ENCODE data around the gene CDK5RAP1. TPM values are rescaled to one million over a fixed set of nuclear protein-coding genes. Genes with fewer than 3 reads are reported as not detected.

The CDK5RAP1 gene
- total RNA-seq, 1 experiment from 2014 or later: 53.4 TPM

DNA sequence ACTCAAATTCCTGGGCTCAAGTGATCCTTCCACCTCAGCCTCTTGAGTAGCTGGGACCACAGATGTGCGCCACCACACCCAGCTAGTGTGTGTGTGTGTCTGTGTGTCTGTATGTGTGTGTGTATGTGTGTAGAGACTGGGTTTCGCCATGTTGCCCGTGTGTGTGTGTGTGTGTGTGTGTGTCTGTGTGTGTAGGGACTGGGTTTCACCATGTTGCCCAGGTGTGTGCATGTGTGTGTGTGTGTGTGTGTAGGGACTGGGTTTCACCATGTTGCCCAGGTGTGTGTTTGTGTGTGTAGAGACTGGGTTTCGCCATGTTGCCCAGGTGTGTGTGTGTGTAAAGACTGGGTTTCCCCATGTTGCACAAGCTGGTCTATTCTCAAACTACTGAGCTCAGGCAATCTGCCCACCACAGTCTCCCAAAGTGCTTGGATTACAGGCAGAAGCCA, 28.3 kb downstream of the CDK5RAP1 start:
- TF ChIP-seq EZH2 (IDR thresholded peaks at IDR 0.05; ENCODE audit: low read length, unreplicated experiment) (no peak), EZH2phosphoT487 (IDR thresholded peaks at IDR 0.05; ENCODE audit: borderline replicate concordance, low read length) (no peak)
- TF ChIP-seq, protein P1, sequence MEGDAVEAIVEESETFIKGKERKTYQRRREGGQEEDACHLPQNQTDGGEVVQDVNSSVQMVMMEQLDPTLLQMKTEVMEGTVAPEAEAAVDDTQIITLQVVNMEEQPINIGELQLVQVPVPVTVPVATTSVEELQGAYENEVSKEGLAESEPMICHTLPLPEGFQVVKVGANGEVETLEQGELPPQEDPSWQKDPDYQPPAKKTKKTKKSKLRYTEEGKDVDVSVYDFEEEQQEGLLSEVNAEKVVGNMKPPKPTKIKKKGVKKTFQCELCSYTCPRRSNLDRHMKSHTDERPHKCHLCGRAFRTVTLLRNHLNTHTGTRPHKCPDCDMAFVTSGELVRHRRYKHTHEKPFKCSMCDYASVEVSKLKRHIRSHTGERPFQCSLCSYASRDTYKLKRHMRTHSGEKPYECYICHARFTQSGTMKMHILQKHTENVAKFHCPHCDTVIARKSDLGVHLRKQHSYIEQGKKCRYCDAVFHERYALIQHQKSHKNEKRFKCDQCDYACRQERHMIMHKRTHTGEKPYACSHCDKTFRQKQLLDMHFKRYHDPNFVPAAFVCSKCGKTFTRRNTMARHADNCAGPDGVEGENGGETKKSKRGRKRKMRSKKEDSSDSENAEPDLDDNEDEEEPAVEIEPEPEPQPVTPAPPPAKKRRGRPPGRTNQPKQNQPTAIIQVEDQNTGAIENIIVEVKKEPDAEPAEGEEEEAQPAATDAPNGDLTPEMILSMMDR (conservative IDR thresholded peaks at IDR 0.05; ENCODE audit: low read depth, low read length): no peak
- H3K4me1 ChIP-seq (ENCODE audit: insufficient read depth, low read length): peaks cover 29% of the 10 kb centered on the region
- ChIA-PET POLR2A (ENCODE audit: unreplicated experiment) (no interaction called here), CTCF (interaction anchor here (0.6 kb wide), 1 partner anchor 42 kb away, joined by 4 read pairs; no protein-coding TSS in a partner anchor)
- H3K4me3 ChIP-seq (ENCODE audit: low read length): no peak overlapping the region
- no peaks in the 10 kb centered on the region for H3K9me2 ChIP-seq (replicated peaks; ENCODE audit: low read length)
- peaks cover 38% of the 10 kb centered on the region for H3K36me3 ChIP-seq (ENCODE audit: low read depth, low read length)
- intact Hi-C loops (cut with micrococcal nuclease): no loop called here
- H2AFZ ChIP-seq (ENCODE audit: low read length): no peak overlapping the region
- H3K27ac ChIP-seq (ENCODE audit: low read length): peak overlapping the region; percentile 49
- H3K4me2 ChIP-seq (ENCODE audit: low read length): peak overlapping the region; percentile 74
- no peak overlapping the region for H3K9ac ChIP-seq (ENCODE audit: low read length)
- H3F3A ChIP-seq (ENCODE audit: low read length, unreplicated experiment): peaks cover 10% of the 10 kb centered on the region
- no peaks in the 10 kb centered on the region for H3K9me3 ChIP-seq (ENCODE audit: low read length)
- DNase-seq: no peak
- peaks cover 6% of the 10 kb centered on the region; the same call in 1 of the 2 replicates for H4K20me1 ChIP-seq (ENCODE audit: low read length)
- H3K79me2 ChIP-seq (ENCODE audit: low read length): no peaks in the 10 kb centered on the region
- BruUV-seq (replicated peaks): no TSS peak
- no peak for ATAC-seq
- no peaks in the 10 kb centered on the region for H3K27me3 ChIP-seq (ENCODE audit: low read length)

- Histone ChIP-seq H3K27ac (ENCODE audit: low read length) (no peak overlapping the region), H3K79me2 (ENCODE audit: low read length) (no peaks in the 10 kb centered on the region), H4K20me1 (ENCODE audit: low read length) (peaks cover 6% of the 10 kb centered on the region; the same call in 1 of the 2 replicates), H3K9ac (ENCODE audit: low read length) (no peak overlapping the region), H3K9me3 (ENCODE audit: low read length) (no peaks in the 10 kb centered on the region), H2AFZ (ENCODE audit: low read length) (no peak overlapping the region), H3K4me1 (ENCODE audit: insufficient read depth, low read length) (peaks cover 29% of the 10 kb centered on the region), H3K9me2 (replicated peaks; ENCODE audit: low read length) (no peaks in the 10 kb centered on the region), H3F3A (ENCODE audit: low read length, unreplicated experiment) (peaks cover 10% of the 10 kb centered on the region), H3K4me2 (ENCODE audit: low read length) (no peak overlapping the region), H3K4me3 (ENCODE audit: low read length) (no peak overlapping the region), H3K36me3 (ENCODE audit: low read depth, low read length) (peaks cover 46% of the 10 kb centered on the region), H3K27me3 (ENCODE audit: low read length) (no peaks in the 10 kb centered on the region)
- intact Hi-C loops (cut with micrococcal nuclease): no loop called here
- POLR2A ChIA-PET (ENCODE audit: unreplicated experiment): no interaction called here
- no peak for ATAC-seq
- no TSS peak for BruUV-seq (replicated peaks)
- CTCF ChIA-PET: no interaction called here
- no peak for DNase-seq
- no peak for TF ChIP-seq EZH2phosphoT487 (IDR thresholded peaks at IDR 0.05; ENCODE audit: borderline replicate concordance, low read length)
- TF ChIP-seq, protein P1 (conservative IDR thresholded peaks at IDR 0.05; ENCODE audit: low read depth, low read length): no peak
- no peak for TF ChIP-seq EZH2 (IDR thresholded peaks at IDR 0.05; ENCODE audit: low read length, unreplicated experiment)
Observed at GRCh38 chr20:33370291-33370690, 31.0 kb downstream of the CDK5RAP1 start.

DNA sequence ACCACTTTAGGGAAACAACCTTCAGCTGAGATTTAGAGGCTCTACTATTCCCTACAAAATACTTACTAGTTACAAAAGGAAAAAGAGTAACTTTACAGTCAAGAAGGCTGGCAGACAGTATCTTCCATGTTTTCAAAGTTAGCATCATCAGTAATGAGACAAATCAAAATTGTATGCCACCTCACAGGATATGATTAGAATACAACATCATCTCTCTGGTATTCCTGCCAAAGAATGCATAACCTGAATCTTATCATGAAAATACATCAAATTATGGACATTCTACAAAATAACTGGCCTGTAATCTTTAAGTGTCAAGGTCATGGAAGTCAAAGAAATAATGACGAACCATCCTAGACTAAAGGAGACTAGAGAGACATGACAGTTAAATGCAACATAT, 38.4 kb downstream of the CDK5RAP1 start:
- ChIA-PET CTCF (no interaction called here), POLR2A (ENCODE audit: unreplicated experiment) (no interaction called here)
- Histone ChIP-seq H3K79me2 (ENCODE audit: low read length) (no peaks in the 10 kb centered on the region), H3K27me3 (ENCODE audit: low read length) (no peaks in the 10 kb centered on the region), H3K27ac (ENCODE audit: low read length) (no peak overlapping the region), H2AFZ (ENCODE audit: low read length) (no peak overlapping the region), H4K20me1 (ENCODE audit: low read length) (no peaks in the 10 kb centered on the region), H3K4me3 (ENCODE audit: low read length) (no peak overlapping the region), H3K36me3 (ENCODE audit: low read depth, low read length) (peaks cover 54% of the 10 kb centered on the region), H3K4me2 (ENCODE audit: low read length) (no peak overlapping the region), H3K9me3 (ENCODE audit: low read length) (no peaks in the 10 kb centered on the region), H3K9me2 (replicated peaks; ENCODE audit: low read length) (no peaks in the 10 kb centered on the region), H3F3A (ENCODE audit: low read length, unreplicated experiment) (no peaks in the 10 kb centered on the region), H3K4me1 (ENCODE audit: insufficient read depth, low read length) (no peaks in the 10 kb centered on the region), H3K9ac (ENCODE audit: low read length) (no peak overlapping the region)
- intact Hi-C loops (cut with micrococcal nuclease): no loop called here
- BruUV-seq (replicated peaks): no TSS peak
- DNase-seq: no peak
- TF ChIP-seq, protein P1 (conservative IDR thresholded peaks at IDR 0.05; ENCODE audit: low read depth, low read length): no peak
- TF ChIP-seq EZH2 (IDR thresholded peaks at IDR 0.05; ENCODE audit: low read length, unreplicated experiment): no peak
- no peak for TF ChIP-seq EZH2phosphoT487 (IDR thresholded peaks at IDR 0.05; ENCODE audit: borderline replicate concordance, low read length)
- ATAC-seq: no peak

All from PC-3 (cell line).